IMR-90 (cell line): ENCODE measurements around the gene CDH22. TPM values are rescaled to one million over a fixed set of nuclear protein-coding genes. Genes with fewer than 3 reads are reported as not detected.

Experiments
- ATAC-seq: fragments of 200-7000 bp; cut with Tn5 transposase; 2 replicates; pipeline ENCODE4 v1.9.1; 2020; ENCODE audit warnings: low read depth, mild to moderate bottlenecking, moderate library complexity
- BruUV-seq: library from RNA; stranded (reverse); fragments of 400-500 nt; replicated peaks from 2 replicates; lab custom pipeline; 2021; lab: Mats Ljungman, UMichigan
- CTCF ChIA-PET: fragments of 300-600 bp; formaldehyde crosslinking; extraction: SDS; loops from one replicate; lab custom pipeline; 2021; ENCODE audit warnings: antibody characterized with exemption; lab: Yijun Ruan, JAX
- POLR2A ChIA-PET: fragments of 300-600 bp; sonication (Branson Sonifier 250); formaldehyde crosslinking; loops from one replicate; lab custom pipeline; 2022; ENCODE audit warnings: antibody characterized with exemption; ENCODE audit not compliant: unreplicated experiment; lab: Charles Lee
- DNase-seq: peaks from one replicate; pipeline ENCODE4 v3.0.0; 2013
- H2AFZ ChIP-seq: replicated peaks from 2 replicates; pipeline ENCODE3; 2013; ENCODE audit warnings: low read length, mild to moderate bottlenecking; ENCODE audit not compliant: poor library complexity
- H2AK5ac ChIP-seq: 2 replicates; pipeline ENCODE4 v1.6.1; 2013; ENCODE audit warnings: low read depth, low read length, inconsistent platforms
- H2AK9ac ChIP-seq: replicated peaks from 2 replicates; pipeline ENCODE3; 2013; ENCODE audit warnings: mild to moderate bottlenecking, low read depth, low read length, moderate library complexity; ENCODE audit not compliant: poor library complexity
- H2BK120ac ChIP-seq: 2 replicates; pipeline ENCODE4 v1.6.1; 2013; ENCODE audit warnings: low read depth, low read length, inconsistent platforms
- H2BK15ac ChIP-seq: 3 replicates; pipeline ENCODE4 v1.6.1; 2013; ENCODE audit warnings: low read depth, low read length, inconsistent platforms
- H2BK20ac ChIP-seq: 2 replicates; pipeline ENCODE4 v1.6.1; 2013; ENCODE audit warnings: low read depth, mild to moderate bottlenecking, inconsistent platforms, low read length, moderate library complexity
- H2BK5ac ChIP-seq: 2 replicates; pipeline ENCODE4 v1.6.1; 2013; ENCODE audit warnings: mild to moderate bottlenecking, low read depth, low read length, inconsistent platforms; ENCODE audit not compliant: poor library complexity, severe bottlenecking
- H3K14ac ChIP-seq: replicated peaks from 2 replicates; pipeline ENCODE4 v1.6.1; 2013; ENCODE audit warnings: low read depth, low read length, inconsistent platforms
- H3K18ac ChIP-seq: 2 replicates; pipeline ENCODE4 v1.6.1; 2013; ENCODE audit warnings: low read depth, low read length, control low read depth
- H3K23ac ChIP-seq: 2 replicates; pipeline ENCODE4 v1.6.1; 2013; ENCODE audit warnings: low read depth, low read length, inconsistent platforms
- H3K27ac ChIP-seq: 2 replicates; pipeline ENCODE4 v1.5.1; 2013; ENCODE audit warnings: mild to moderate bottlenecking, control low read depth, low read length; ENCODE audit not compliant: insufficient read depth
- H3K27me3 ChIP-seq: 2 replicates; pipeline ENCODE4 v1.6.1; 2013; ENCODE audit warnings: low read length; ENCODE audit not compliant: control insufficient read depth, insufficient read depth
- H3K36me3 ChIP-seq: 2 replicates; pipeline ENCODE4 v1.6.1; 2013; ENCODE audit warnings: low read length, mixed read lengths; ENCODE audit not compliant: control insufficient read depth, insufficient read depth
- H3K4ac ChIP-seq: 2 replicates; pipeline ENCODE4 v1.6.1; 2013; ENCODE audit warnings: low read depth, low read length, inconsistent platforms
- H3K4me1 ChIP-seq: 2 replicates; pipeline ENCODE4 v1.6.1; 2013; ENCODE audit warnings: low read length, mixed read lengths; ENCODE audit not compliant: control insufficient read depth, insufficient read depth
- H3K4me2 ChIP-seq: 2 replicates; pipeline ENCODE4 v1.6.1; 2013; ENCODE audit warnings: low read depth, mild to moderate bottlenecking, control low read depth, low read length, moderate library complexity
- H3K4me3 ChIP-seq: 2 replicates; pipeline ENCODE4 v1.5.1; 2013; ENCODE audit warnings: low read depth, mild to moderate bottlenecking, control low read depth, low read length, moderate library complexity; ENCODE audit not compliant: insufficient read depth
- H3K56ac ChIP-seq: 2 replicates; pipeline ENCODE4 v1.6.1; 2013; ENCODE audit warnings: low read length, inconsistent platforms; ENCODE audit not compliant: insufficient read depth; ENCODE audit errors: extremely low read depth
- H3K79me1 ChIP-seq, 2 experiments: 2 replicates each; pipeline ENCODE4 v1.6.1; 2013; ENCODE audit warnings: low read length in 2 of 2, inconsistent platforms in 1 of 2, low read depth in 1 of 2
- H3K9ac ChIP-seq: 2 replicates; pipeline ENCODE4 v1.6.1; 2013; ENCODE audit warnings: low read depth, low read length, control low read depth
- H3K9me1 ChIP-seq: 2 replicates; pipeline ENCODE4 v1.6.1; 2013; ENCODE audit warnings: low read length, inconsistent platforms; ENCODE audit not compliant: insufficient read depth
- H3K9me3 ChIP-seq: 2 replicates; pipeline ENCODE4 v1.6.1; 2013; ENCODE audit warnings: low read length; ENCODE audit not compliant: control insufficient read depth, insufficient read depth
- H4K20me1 ChIP-seq: 2 replicates; pipeline ENCODE4 v1.6.1; 2013; ENCODE audit warnings: low read length, inconsistent platforms; ENCODE audit not compliant: insufficient read depth
- H4K5ac ChIP-seq: 2 replicates; pipeline ENCODE4 v1.6.1; 2013; ENCODE audit warnings: mild to moderate bottlenecking, low read depth, low read length, control low read depth
- H4K8ac ChIP-seq, 2 experiments: 2 replicates each; pipeline ENCODE4 v1.6.1; 2013; ENCODE audit warnings: low read depth in 2 of 2, low read length in 2 of 2, control low read depth in 1 of 2, inconsistent platforms in 1 of 2
- H4K91ac ChIP-seq: 2 replicates; pipeline ENCODE4 v1.6.1; 2013; ENCODE audit warnings: low read depth, low read length, inconsistent platforms; ENCODE audit not compliant: insufficient read depth
- CEBPB ChIP-seq: IDR thresholded peaks from 2 replicates; pipeline ENCODE4 v1.6.1; 2012; ENCODE audit warnings: low read depth, low read length, improper control_type of control experiment
- CHD1 ChIP-seq: IDR thresholded peaks from 2 replicates; pipeline ENCODE4 v1.6.1; 2012; ENCODE audit warnings: low read depth, low read length, improper control_type of control experiment
- CTCF ChIP-seq: conservative IDR thresholded peaks from 2 replicates; pipeline ENCODE4 v1.5.1; 2012; ENCODE audit warnings: mild to moderate bottlenecking, low read depth, low read length, improper control_type of control experiment
- RCOR1 ChIP-seq: IDR thresholded peaks from 2 replicates; pipeline ENCODE4 v1.6.1; 2012; ENCODE audit warnings: mild to moderate bottlenecking, low read length, improper control_type of control experiment; ENCODE audit not compliant: insufficient replicate concordance
- RFX5 ChIP-seq: IDR thresholded peaks from 2 replicates; pipeline ENCODE4 v1.8.0; 2012; ENCODE audit warnings: low read depth, mild to moderate bottlenecking, low read length, moderate library complexity
- WGBS, 2 experiments: methylation state at CpG; one replicate each; pipeline versions ENCODE4 v1.1.5 to v1.1.7; 2013; ENCODE audit warnings: missing lambda C conversion rate in 2 of 2; ENCODE audit not compliant: insufficient read length in 1 of 2; ENCODE audit errors: extremely low coverage in 2 of 2; 5-methylcytosine and 5-hydroxymethylcytosine counted together
- dilution Hi-C: fragments of 300-500 bp; cut with HindIII; formaldehyde crosslinking; loops from one replicate; pipeline ENCODE4 v1.14.3; 2018; ENCODE audit warnings: low sequenced_read_pairs; ENCODE audit not compliant: unreplicated experiment
- in situ Hi-C: fragments of 300-500 bp; cut with MboI; formaldehyde crosslinking; loops from 3 replicates; pipeline ENCODE4 v1.14.3; 2019; ENCODE audit warnings: low sequenced_read_pairs, inconsistent platforms, mixed read lengths
- intact Hi-C: fragments of 100-400 bp; cut with micrococcal nuclease; formaldehyde crosslinking; loops from 2 replicates; pipeline ENCODE4 v1.10.0; 2022
- polyA plus RNA-seq, 3 experiments: library from polyadenylated mRNA; depleted of rRNA; stranded (reverse); fragments of >200 nt; gene quantifications; 2 replicates each; pipeline ENCODE4 v1.2.3, GENCODE V29; 2012; ENCODE audit warnings: low replicate concordance in 1 of 3
- total RNA-seq: library from RNA; depleted of rRNA; stranded (reverse); fragments of >200 nt; gene quantifications from 2 replicates; pipeline ENCODE4 v1.2.3, GENCODE V29; 2012

Gene CDH22
- total and polyA plus RNA-seq, 2 of the 4 experiments (the other 2 are of a cell fraction): not detected

- no peak overlapping the region for H4K5ac ChIP-seq
- no peak overlapping the region for H3K4me3 ChIP-seq
- no peaks in the 10 kb centered on the region for H3K4me1 ChIP-seq
- no peak overlapping the region for H2AFZ ChIP-seq
- H2BK120ac ChIP-seq: no peak overlapping the region
- dilution Hi-C loops: no loop called here
- ChIA-PET CTCF (no interaction called here), POLR2A (no interaction called here)
- peak; percentile 28 for DNase-seq
- H3K9ac ChIP-seq: no peak overlapping the region
- no peak overlapping the region for H3K4ac ChIP-seq
- H3K23ac ChIP-seq: no peak overlapping the region
- H3K27ac ChIP-seq: no peak overlapping the region
- H3K56ac ChIP-seq: no peak overlapping the region
- WGBS, 2 experiments: 28% methylated on average over 3 of the region's 17 CpGs; no CpG with 5 or more reads in 1 of the 2 experiments
- H4K91ac ChIP-seq: no peak overlapping the region
- H3K18ac ChIP-seq: no peak overlapping the region
- no peak overlapping the region for H2AK9ac ChIP-seq
- TF ChIP-seq CTCF (no peak), RCOR1 (no peak), CEBPB (no peak), RFX5 (no peak), CHD1 (no peak)
- in situ Hi-C loops: no loop called here
- no peak overlapping the region for H2AK5ac ChIP-seq
- H2BK15ac ChIP-seq: no peak overlapping the region
- no peak overlapping the region for H2BK5ac ChIP-seq
- no peak overlapping the region for H2BK20ac ChIP-seq
- H3K79me1 ChIP-seq: no peaks in the 10 kb centered on the region
- H3K14ac ChIP-seq: no peak overlapping the region
- intact Hi-C loops: no loop called here
- no peaks in the 10 kb centered on the region for H3K9me3 ChIP-seq
- BruUV-seq: no TSS peak
- H3K27me3 ChIP-seq: peaks cover 19% of the 10 kb centered on the region
- no peak overlapping the region for H3K4me2 ChIP-seq
- no peaks in the 10 kb centered on the region for H3K9me1 ChIP-seq
- H4K20me1 ChIP-seq: no peaks in the 10 kb centered on the region
- peak; percentile 82 for ATAC-seq
- H3K36me3 ChIP-seq: no peaks in the 10 kb centered on the region
- H4K8ac ChIP-seq: no peak overlapping the region
These were observed 92.2 kb downstream of the CDH22 start for GRCh38 chr20:46215913-46216707.
